BE2C (cell line): ENCODE measurements around the gene ETS1.

Experiments used
- DNase-seq: peaks from one replicate; pipeline ENCODE4 v3.0.0-alpha.2; 2020
- H3K27me3 ChIP-seq: fragments of 250-450 bp; sonication (Bioruptor Pico); 2 replicates; pipeline ENCODE4 v1.5.1; 2020; ENCODE audit warnings: mild to moderate bottlenecking
- H3K36me3 ChIP-seq: fragments of 250-450 bp; sonication (Bioruptor Pico); 2 replicates; pipeline ENCODE4 v1.5.1; 2020; ENCODE audit warnings: mild to moderate bottlenecking
- H3K4me1 ChIP-seq: fragments of 250-450 bp; sonication (Bioruptor Pico); 2 replicates; pipeline ENCODE4 v1.5.1; 2020
- H3K4me3 ChIP-seq: 2 replicates; pipeline ENCODE4 v1.5.1; 2011; ENCODE audit warnings: low read depth, low read length
- H3K9me3 ChIP-seq: fragments of 250-450 bp; sonication (Bioruptor Pico); 2 replicates; pipeline ENCODE4 v1.5.1; 2020
- CTCF ChIP-seq: IDR thresholded peaks from 2 replicates; pipeline ENCODE4 v1.5.1; 2012; ENCODE audit warnings: mild to moderate bottlenecking, low read depth, low read length

ETS1 gene

GRCh38 chr11:128564642-128565245, 22.6 kb downstream of the ETS1 start:
- H3K27me3 ChIP-seq, result no peaks in the 10 kb centered on the region
- no peaks in the 10 kb centered on the region; the same call in 1 of the 2 replicates for H3K4me1 ChIP-seq
- no peak for TF ChIP-seq CTCF
- no peaks in the 10 kb centered on the region for H3K9me3 ChIP-seq
- DNase-seq, result no peak
- H3K36me3 ChIP-seq, result no peaks in the 10 kb centered on the region
- no peak overlapping the region for H3K4me3 ChIP-seq

- no peak for DNase-seq
These were observed 23.3 kb downstream of the ETS1 start for GRCh38 chr11:128563942-128564641.

GRCh38 chr11:128563308-128563707, 24.1 kb downstream of the ETS1 start:
- no peaks in the 10 kb centered on the region for H3K27me3 ChIP-seq
- H3K4me3 ChIP-seq, result no peak overlapping the region
- no peak for DNase-seq
- H3K9me3 ChIP-seq, result no peaks in the 10 kb centered on the region
- H3K36me3 ChIP-seq, result no peaks in the 10 kb centered on the region
- no peak for TF ChIP-seq CTCF
- no peaks in the 10 kb centered on the region for H3K4me1 ChIP-seq

More at GRCh38 chr11:128563942-128564641, 23.3 kb downstream of the ETS1 start:
- H3K27me3 ChIP-seq, result no peaks in the 10 kb centered on the region
- no peaks in the 10 kb centered on the region for H3K9me3 ChIP-seq
- H3K36me3 ChIP-seq, result no peaks in the 10 kb centered on the region
- no peak for TF ChIP-seq CTCF
- H3K4me3 ChIP-seq, result no peak overlapping the region
- H3K4me1 ChIP-seq, result no peaks in the 10 kb centered on the region

GRCh38 chr11:128559496-128560103, 27.8 kb downstream of the ETS1 start:
- no peaks in the 10 kb centered on the region for H3K4me1 ChIP-seq

GRCh38 chr11:128555606-128556005, 31.8 kb downstream of the ETS1 start:
- no peaks in the 10 kb centered on the region for H3K27me3 ChIP-seq
- peak; percentile 53 for DNase-seq
- H3K4me1 ChIP-seq, result no peaks in the 10 kb centered on the region; the same call in 1 of the 2 replicates
- H3K36me3 ChIP-seq, result no peaks in the 10 kb centered on the region
- peak; percentile 74 for TF ChIP-seq CTCF
- no peaks in the 10 kb centered on the region for H3K9me3 ChIP-seq
- H3K4me3 ChIP-seq, result no peak overlapping the region

More at GRCh38 chr11:128559496-128560103, 27.8 kb downstream of the ETS1 start:
- no peak for TF ChIP-seq CTCF
- no peak overlapping the region for H3K4me3 ChIP-seq
- DNase-seq, result no peak
- H3K36me3 ChIP-seq, result no peaks in the 10 kb centered on the region
- H3K9me3 ChIP-seq, result no peaks in the 10 kb centered on the region
- H3K27me3 ChIP-seq, result no peaks in the 10 kb centered on the region
